Stimulated activated CD8-positive, alpha-beta memory T cell treated with anti-CD3 and anti-CD28 coated beads, Interleukin-2, amount 100 ng/mL, for 48 hours (primary cell): ENCODE data around the gene RRP1.

Experiments
- DNase-seq, 2 donors: peaks; one replicate each; pipeline ENCODE4 v3.0.0-alpha.2; 2020; ENCODE audit warnings: low read depth in 2 of 2

Gene RRP1

DNA sequence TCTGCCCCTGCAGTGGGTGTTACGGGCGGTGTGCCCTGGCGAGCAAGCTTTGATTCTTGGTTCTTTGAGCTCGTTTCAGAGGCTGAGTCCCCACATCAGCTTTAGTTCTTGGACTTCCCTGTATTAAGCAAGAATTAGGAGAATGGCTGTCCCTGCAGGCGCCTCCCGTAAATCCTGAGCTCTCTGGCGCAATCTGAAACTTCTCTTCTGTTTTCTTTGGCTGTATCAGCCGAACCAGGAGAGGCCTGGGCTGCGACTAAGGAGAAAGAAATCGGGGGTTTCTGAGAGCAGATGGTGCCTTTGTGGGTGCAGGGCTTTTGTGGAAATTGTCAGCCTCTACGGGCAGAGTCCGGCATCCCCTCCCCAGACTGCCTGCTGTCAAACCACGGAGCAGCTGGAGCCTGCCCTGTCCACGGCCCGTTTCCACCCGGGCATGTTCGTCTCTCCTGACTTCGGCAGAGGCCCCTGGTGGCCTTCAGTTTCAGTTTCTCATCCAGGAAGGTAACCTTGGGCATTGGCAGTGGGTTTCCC is 31.2 kb upstream of the RRP1 start:
- DNase-seq: no peak

DNA sequence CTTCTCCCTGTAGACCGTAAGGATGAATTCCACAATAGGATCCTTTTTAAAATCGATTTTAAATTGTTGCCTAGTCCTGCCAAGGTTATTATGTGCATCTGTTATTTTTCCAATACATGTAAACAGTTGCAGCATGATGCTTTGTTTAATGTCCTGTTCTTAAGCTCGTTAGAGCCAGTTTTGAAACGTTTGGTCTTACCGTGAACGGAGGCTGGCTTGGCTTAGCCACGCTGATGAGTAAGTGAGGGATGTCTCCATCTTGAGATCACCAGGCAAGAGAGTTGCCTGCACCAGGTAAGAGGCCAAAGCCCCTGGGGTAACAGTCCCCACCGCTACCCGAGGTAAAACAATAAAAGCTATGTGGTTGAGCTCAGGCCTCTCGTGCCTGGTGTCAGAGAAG is 30.6 kb upstream of the RRP1 start:
- no peak for DNase-seq

DNA sequence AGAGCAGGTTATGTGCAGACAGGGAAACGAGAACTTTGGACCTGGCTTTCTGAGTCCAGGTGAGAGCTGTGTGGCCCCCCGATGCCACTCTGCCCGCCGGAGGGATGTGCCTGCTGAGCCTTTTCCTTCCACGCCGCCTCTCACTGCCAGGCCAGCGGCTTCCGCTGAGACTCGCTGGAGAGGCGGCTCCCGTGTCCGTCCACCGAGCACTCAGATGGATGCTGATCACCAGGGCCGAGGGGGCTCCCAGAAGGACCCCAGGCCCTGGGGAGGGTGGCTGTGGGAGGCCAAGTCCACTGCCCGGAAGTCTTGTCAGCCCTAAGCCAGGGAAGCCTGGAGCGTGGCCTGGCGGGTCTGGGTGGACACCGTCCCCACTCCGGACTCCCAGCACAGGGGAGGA is 29.7 kb upstream of the RRP1 start:
- no peak for DNase-seq

DNA sequence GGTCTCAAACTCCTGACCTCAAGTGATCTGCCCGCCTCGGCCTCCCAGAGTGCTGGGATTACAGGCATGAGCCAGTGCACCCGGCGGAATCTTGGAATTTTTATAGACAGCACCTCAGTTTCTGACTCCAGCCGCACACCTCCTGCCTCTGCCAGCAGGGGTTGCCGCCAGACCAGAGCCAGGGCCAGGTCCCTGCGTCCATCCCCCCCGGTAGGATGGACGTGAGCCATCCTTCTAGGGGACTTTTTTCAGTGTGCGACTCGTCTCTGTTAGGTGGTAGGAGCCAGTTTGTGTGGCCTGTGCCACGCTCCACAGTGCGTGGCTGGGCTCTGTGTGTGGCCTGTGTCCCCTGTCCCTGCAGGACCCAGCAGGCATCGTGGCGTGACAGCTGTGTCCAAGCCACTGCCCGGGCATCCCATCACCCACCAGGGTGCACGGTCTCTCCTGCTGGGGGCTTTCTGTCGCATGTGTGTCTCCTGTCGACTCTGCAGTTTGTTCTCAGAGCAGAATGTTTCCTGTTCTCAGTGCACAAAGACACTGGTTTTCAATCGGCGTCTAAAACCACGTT is 28.9 kb upstream of the RRP1 start:
- DNase-seq: no peak

DNA sequence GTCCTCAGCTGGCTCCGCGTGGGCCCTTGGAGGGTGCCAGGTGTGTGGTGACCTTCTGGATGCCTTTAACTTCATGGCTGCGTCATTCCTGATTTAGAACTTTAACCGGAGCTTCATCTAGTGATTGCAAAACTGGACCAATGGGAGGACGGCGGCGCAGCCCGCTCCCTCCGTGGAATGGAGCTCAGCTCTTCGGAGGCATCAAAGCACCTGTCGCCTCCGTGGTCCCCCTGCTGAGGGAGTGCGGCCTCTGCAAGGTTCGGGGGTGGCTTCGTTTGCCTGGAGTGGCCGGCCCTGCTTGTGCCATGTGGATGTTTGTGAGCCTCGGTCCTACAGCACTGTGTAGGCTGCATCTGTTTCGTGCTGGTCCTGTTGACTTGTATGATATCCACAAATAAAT is 27.5 kb upstream of the RRP1 start:
- DNase-seq: no peak

DNA sequence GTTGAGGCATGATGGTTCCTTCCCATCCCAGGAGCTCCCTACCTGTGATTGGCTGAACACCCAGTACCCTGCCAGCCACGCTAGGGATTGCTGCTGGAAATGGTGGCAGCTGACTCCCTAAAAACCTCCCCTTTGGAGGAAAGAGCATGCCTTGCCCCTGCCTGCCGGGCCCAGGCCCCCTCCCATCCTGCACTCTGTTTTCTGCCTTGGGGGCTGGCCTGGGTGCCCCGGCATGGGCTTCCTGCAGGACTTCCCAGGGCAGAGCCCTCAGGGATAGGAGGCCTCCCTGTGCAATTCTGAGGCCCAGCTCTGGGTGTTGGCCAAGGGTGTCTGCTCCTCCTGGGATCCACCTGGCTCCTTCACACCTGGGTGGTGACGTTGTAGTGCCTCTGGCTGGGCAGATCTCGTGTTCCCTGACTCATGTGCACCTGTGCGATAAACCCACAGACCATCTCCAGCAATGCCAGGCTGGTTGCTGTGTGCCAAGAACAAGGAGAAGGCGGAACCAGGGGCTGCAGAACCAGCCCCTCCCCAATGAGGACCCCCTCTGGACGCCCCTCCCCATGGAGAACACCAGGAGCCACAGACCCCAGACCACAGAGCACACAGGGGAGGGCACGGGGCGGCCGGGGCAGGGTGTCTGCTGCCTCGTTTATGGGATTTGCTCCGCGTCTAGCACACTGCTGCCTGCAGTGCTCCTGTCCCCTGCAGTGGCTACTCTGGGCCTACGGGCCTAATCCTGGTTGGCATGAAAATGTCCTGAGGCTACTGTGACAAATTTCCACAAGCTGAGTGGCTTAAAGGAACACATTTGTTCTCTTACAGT is 26.9 kb upstream of the RRP1 start:
- DNase-seq: no peak

DNA sequence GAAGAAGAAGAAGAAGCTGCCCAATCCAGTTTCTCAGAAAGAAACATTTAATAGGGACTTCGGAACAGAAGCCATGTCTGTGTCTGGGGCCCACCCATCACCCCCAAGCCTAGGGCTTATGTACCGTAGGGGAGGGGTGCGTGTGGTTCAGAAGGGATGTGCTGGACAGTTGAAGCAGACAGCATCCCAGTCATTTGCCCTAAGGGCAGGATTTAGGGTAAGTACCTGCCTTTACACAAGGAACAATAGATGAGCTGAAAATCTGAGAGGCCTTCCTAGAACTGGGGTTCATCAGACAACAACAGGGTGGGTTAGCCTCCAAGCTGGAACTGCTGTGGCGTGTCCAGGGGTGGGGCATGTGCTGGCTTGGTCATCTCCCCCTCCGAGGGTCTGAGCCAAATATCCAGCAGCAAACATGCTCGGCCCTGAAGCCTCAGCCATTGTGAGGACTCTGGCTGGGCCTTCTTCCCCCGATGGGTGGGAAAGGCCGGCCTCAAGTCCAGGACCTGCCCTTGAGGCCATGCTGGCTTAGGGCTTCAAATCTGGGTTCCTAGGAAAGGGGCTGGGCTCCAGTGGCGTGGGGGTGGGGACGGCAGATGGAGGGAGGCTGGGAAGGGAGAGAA is 25.4 kb upstream of the RRP1 start:
- DNase-seq: no peak

DNA sequence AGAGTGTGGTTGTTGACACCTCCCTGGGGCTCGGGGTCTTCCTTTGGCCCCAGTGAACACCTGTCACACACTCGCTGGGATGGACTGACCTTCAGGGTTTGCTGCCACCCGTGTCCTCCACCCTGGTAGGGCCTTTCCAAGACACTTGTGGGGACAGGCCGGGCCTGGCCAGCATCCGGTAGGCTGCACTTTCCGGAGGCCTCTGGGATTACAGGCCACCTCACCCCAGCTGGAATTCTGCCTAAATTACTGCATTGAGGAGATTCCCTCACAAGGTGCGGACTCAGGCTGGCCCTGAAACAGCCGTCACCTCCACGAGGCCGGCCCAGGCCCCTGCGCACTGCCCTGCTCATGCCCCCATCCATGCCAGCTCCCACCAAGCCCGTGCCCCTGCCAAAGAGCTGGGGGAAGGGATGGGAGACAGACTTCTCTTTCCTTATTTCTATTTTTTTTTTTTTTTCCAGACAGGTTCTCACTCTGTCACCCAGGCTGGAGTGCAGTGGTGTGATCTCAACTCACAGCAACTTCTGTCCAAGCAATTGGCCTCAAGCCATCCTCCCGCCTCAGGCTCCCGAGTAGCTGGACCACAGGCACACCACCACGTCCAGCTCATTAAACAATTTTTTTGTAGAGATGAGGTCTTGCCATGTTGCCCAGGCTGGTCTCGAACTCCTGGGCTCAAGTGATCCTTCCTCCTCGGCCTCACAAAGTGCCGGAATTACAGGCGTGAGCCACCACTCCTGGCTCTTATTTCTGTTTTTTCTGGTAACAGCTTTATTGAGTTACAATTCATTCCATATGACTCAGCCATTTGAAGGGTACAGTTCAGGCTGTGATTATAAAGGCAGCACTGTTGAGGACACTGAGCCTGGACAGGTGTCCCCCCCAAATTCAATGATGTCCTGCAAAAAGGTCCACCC is 24.5 kb upstream of the RRP1 start:
- no peak for DNase-seq

DNA sequence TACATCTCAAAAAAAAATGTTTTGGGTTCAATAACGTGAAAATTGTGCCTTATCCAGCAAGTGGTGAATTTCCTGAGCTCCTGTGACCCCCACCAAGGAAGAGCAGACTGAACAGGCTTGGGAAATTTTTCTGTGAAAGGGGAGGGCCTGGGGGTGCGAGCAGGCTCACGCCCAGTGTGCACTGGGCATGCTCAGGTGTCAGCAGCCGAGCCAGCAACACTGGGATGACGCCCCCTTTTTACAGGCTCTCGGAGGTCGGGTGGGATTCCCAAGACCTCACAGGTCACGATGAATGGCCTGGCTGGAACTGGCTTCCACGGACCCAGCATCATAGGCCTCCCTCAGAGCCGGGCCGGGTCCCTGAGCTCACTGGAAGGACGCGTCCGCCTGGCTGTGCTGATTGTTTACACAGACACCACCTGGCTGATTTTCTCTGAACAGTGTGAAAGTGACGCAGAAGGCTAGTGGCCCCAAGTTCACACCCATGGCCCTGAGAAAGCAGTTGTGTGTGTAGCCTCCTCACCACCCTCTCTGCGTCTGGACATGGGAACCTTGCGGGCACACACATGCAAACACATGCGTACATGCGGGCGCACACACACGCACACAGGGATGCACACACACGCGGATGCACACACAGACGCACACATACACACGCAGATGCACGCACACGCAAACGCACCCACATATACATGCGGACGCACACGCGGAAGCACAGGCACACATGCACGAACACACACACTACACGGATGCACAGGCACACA is 22.5 kb upstream of the RRP1 start:
- no peak for DNase-seq

DNA sequence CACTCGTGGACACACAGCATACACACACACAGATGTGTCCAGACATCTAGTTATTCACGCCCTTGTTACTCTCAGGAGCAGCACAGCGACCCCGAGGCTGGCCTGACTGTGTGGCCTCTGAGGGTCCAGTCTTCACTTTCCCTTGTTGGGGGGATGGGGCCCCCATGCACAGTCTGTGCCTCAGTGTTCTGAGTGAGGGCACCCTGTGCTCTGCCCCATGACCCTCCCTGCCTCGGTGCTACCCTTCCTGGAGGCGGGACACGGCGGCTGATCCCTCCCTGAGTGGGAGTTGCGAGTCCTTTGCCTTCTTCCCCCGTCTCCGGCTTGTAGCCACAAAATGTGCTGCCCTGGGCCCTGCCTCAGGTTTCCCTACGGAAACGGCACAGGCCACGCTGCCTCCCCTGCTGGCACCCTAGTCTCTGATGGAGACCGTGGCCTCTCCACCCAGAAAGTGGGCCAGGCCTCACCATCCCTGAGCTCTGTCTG is 21.8 kb upstream of the RRP1 start:
- no peak for DNase-seq

DNA sequence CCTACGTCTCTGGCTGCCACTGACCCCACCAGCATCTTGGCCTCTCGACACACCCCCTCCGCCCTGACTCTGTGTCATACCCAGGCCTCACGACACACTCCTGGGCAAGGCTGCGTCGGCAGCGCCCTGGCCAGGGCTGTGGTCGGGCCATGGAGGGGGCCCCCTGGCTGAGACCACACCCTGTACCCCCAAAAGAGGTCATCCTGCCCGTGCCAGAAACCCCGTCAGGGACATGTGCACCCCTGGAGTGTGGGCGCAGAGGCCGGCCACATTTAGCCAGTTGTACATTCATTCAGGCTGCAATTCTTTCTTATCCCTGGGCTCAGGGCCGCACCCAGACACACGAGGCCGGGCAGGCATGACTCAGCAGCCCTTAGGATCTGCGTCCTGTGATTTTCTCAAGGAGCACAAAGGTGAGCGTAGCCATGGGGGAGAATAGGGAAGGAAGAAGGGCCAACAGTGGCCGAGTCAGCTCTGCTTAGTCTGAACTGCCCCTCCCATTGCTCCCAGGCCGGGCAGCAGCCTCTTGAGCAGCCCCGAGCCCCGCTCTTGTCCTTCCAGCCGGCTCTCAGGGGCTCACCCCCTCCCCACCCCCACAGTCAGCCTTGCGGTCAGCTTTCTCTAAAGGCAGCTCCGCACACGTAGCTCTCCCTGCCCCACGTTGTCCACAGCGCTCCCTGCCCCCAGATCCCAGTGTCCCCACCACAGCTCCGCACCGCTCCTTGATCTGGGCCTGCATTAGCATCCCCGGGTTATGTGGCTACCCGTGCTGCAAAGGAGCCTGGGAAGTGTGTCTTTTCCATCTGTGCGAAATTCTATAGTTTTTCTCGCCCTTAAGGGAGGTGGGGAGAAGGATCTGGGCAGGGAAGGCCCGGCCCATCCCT is 21.2 kb upstream of the RRP1 start:
- no peak for DNase-seq

DNA sequence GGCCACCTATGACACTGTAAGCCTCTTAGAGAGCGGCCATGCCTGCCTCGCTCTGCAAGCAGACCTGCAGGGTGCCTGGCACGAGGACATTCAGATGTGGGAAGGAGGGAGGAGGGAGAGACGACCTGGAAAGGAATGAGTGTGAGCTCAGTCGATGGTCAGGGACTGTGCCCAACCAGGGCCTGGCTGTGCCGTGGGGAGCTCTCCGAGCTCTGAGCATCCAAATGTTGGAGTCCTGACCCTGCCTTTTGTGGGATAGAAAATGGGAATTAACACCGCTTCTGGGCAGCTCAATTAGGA is 20.6 kb upstream of the RRP1 start:
- DNase-seq: no peak

DNA sequence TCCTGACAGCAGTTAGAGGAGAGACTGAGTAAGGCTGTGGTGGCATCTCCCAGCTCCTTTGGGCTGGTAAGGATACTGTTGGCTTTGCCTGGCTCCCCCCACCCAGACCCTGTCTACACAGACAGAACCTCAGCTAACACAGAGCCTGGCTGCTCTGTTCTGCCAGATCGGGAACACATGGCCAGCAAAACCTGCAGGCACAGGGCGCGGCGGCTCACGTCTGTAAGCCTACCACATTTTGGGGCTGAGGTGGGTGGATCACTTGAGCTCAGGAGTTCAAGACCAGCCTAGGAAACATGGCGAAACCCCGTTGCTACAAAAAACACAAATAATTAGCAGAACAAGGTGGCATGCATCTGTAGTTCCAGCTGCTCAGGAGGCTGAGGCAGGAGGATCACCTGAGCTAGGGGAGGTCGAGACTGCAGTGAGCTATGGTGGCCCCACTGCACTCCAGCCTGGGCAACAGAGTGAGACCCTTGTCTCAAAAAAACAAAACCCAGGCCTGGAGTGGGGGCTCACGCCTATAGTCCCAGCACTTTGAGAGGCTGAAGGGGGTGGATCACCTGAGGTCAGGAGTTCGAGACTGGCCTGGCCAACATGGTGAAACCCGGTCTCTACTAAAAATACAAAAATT is 19.9 kb upstream of the RRP1 start:
- DNase-seq: no peak

DNA sequence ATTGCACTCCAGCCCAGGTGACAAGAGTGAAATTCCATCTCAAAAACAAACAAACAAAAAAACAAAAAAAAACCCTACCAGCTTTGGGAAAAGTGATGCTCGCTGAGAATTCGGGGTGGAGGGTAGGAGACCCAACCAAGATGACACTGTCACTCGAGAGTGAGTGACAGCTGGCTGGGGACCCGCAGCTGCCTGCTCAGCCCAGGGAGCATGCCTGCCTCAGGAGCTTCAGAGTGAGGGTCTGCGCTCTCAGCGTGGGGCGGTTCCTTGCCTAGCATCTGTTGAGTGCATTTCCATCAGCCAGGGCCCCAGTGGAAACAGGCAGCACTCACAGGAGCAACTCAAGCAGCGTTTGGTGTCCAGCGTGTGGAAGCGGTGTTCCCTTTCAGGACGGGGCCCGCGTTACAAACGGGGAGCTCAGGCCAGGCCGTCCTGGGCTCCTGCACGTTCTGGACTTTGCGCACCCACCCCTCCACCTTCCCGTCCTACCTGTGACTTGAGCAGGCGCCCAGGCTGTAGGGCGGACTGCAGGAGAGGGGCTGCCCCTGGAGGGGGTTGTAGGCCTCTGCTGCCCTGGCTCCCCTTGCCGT is 19.2 kb upstream of the RRP1 start:
- no peak for DNase-seq

DNA sequence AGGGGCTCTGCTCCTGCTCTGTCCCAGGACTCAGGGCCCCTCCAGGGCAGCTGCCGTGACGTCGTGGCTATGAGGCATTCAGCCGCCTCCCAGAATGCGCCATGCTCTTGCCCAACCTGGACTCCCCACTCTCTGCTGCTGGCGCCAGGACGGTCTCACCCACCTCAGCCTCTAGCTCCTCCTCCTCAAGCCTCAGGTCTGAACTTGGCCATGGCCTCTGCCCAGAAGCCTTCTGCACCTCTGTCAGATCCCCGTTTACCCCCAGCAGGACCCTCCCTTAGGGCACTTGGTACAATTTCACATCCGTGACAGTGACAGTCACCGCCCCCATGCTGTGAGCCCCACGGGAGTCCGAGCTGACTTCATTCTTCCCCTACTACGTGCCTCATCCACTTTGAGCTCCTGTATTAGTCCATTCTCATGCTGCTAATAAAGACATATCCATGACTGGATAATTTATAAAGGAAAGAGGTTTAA is 18.1 kb upstream of the RRP1 start:
- DNase-seq: no peak

DNA sequence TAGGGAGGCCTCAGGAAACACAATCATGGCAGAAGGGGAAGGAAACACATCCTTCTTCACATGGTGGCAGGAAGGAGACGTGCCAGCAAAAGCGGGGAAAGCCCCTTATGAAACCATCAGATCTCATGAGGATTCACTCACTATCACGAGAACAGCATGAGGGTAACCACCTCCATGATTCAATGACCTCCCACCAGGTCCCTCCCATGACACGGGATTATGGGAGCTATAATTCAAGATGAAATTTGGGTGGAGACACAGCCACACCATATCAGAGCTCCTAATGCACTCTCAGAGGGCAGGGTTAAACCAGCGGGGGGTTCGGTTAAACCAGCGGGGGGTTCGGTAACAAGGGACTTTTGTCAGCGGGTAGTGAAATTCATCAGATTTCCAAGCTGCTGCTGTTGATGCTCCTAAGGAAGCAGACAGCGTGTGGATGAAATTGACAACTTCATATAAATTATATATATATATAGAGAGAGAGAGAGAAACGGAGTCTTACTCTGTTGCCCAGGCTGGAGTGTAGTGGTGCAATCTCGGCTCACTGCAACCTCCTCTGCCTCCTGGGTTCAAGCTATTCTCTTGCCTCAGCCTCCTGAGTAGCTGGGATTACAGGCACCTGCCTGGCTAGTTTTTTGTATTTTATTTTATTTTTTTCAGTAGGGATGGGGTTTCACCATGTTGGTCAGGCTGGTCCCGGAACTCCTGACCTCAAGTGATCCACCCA is 17.5 kb upstream of the RRP1 start:
- DNase-seq: no peak

DNA sequence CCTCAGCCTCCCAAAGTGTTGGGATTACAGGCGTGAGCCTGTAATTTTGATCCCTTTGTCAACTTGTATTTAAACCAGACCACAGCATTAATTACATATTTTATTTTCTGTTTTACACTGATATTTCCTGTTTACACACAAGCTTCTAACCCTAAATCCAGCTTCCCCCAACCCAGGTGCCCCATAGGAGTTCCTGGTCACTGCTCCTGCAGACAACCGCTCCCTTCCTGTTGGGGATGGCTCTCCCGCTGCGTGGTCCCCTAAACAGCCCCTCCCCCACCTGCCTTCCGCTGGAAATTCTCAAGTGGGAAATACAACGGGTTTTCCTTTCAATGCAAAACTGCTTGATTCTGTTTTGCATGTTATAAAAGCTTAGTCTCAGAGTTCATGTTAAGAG is 17.0 kb upstream of the RRP1 start:
- no peak for DNase-seq

DNA sequence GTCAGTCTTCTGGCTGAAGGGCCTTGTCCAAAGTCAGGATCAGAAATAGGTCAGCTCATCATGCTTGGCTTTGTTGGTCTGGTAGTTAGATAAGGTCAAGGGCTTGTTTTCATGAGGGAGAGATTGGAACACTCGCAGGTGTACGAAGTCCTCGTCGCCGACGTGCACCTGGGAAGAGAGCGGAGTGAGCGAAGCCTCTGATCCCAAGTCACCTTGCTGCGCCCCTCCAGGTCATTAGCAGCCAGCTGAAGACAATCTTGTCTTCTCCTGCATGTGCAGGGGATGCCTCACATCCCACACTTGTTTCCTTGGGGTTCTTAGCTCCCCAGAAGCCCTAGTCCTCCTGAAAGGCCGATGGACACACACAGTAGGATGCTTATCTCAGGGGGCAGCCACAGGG is 15.2 kb upstream of the RRP1 start:
- DNase-seq: no peak

DNA sequence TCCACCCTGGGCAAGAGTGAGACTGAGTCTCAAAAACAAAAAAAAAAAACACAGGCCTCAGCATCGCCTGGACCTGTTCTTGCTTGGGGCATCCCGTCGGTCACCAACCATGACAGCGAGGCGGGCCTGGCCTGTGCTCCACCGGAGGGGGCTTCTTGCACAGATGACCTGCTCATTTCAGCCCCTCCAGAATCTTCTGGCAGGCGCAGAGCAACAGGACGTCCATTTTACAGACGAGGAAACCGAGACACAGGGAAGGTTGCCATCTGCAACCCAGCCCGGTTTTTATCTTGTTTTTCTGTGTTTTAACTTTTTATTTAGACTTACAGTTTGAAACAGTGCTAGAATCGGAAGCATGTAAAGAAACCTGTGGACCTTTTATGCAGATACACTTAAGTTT is 14.2 kb upstream of the RRP1 start:
- no peak for DNase-seq
